ENCODE measurements around the gene TSPAN9. TPM values are rescaled to one million over a fixed set of nuclear protein-coding genes. Genes with fewer than 3 reads are reported as not detected.

Gene TSPAN9
- total and polyA plus RNA-seq, 9 donors: 24.9 to 72.3 (median 55.7) TPM

GRCh38 chr12:3325736-3326135 lies 248.6 kb downstream of the TSPAN9 start:
- no peaks in the 10 kb centered on the region for H3K4me1 ChIP-seq (ENCODE audit: insufficient read depth)
- intact Hi-C loops (cut with DNase I): no loop called here
- no peaks in the 10 kb centered on the region for H3K36me3 ChIP-seq
- no peak for TF ChIP-seq POLR2A (IDR thresholded peaks at IDR 0.05)
- TF ChIP-seq CTCF (IDR thresholded peaks at IDR 0.05): no peak
- TF ChIP-seq EP300 (IDR thresholded peaks at IDR 0.05): no peak
- no peaks in the 10 kb centered on the region for H3K27me3 ChIP-seq
- H3K27ac ChIP-seq: no peak overlapping the region
- no peak overlapping the region for H3K4me3 ChIP-seq
- no peaks in the 10 kb centered on the region for H3K9me3 ChIP-seq
- no peak for DNase-seq

GRCh38 chr12:3326156-3326849 lies 249.1 kb downstream of the TSPAN9 start:
- no peak for DNase-seq

GRCh38 chr12:3326850-3327780 lies 249.9 kb downstream of the TSPAN9 start:
- H3K9me3 ChIP-seq: no peaks in the 10 kb centered on the region
- TF ChIP-seq EP300 (IDR thresholded peaks at IDR 0.05) (no peak), CTCF (IDR thresholded peaks at IDR 0.05) (no peak), POLR2A (IDR thresholded peaks at IDR 0.05) (no peak)
- H3K4me1 ChIP-seq (ENCODE audit: insufficient read depth): no peaks in the 10 kb centered on the region
- intact Hi-C loops (cut with DNase I): no loop called here
- H3K4me3 ChIP-seq: no peak overlapping the region
- H3K36me3 ChIP-seq: no peaks in the 10 kb centered on the region
- WGBS, 3 donors: 81 to 85% (median 84%) methylated on average over 17 of the region's 17 CpGs
- H3K27me3 ChIP-seq: no peaks in the 10 kb centered on the region
- H3K27ac ChIP-seq: no peak overlapping the region
- DNase-seq: no peak

More at GRCh38 chr12:3326156-3326849, 249.1 kb downstream of the TSPAN9 start:
- Histone ChIP-seq H3K9me3 (no peaks in the 10 kb centered on the region), H3K27me3 (no peaks in the 10 kb centered on the region), H3K4me1 (ENCODE audit: insufficient read depth) (no peaks in the 10 kb centered on the region), H3K36me3 (no peaks in the 10 kb centered on the region), H3K4me3 (no peak overlapping the region), H3K27ac (no peak overlapping the region)
- WGBS, 3 donors: 85 to 89% (median 88%) methylated on average over 15 of the region's 15 CpGs
- TF ChIP-seq POLR2A (IDR thresholded peaks at IDR 0.05) (no peak), EP300 (IDR thresholded peaks at IDR 0.05) (no peak), CTCF (IDR thresholded peaks at IDR 0.05) (no peak)
- intact Hi-C loops (cut with DNase I): no loop called here

- TF ChIP-seq POLR2A (IDR thresholded peaks at IDR 0.05) (no peak), CTCF (IDR thresholded peaks at IDR 0.05) (no peak), EP300 (IDR thresholded peaks at IDR 0.05) (no peak)
- WGBS, 3 donors: 88 to 98% (median 95%) methylated on average over 4 of the region's 4 CpGs
- Histone ChIP-seq H3K4me1 (ENCODE audit: insufficient read depth) (no peaks in the 10 kb centered on the region), H3K27ac (no peak overlapping the region), H3K27me3 (no peaks in the 10 kb centered on the region), H3K36me3 (no peaks in the 10 kb centered on the region), H3K4me3 (no peak overlapping the region), H3K9me3 (no peaks in the 10 kb centered on the region)
- intact Hi-C loops (cut with DNase I): no loop called here
- DNase-seq: no peak
Observed at GRCh38 chr12:3328081-3328480, 250.9 kb downstream of the TSPAN9 start.
